HepG2 (cell line): Measurements from ENCODE around the gene LRP5. TPM values are rescaled to one million over a fixed set of nuclear protein-coding genes. Genes with fewer than 3 reads are reported as not detected.

ENCODE experiments used
- ETV6 ChIP-seq: sonication (generic); formaldehyde crosslinking; conservative IDR thresholded peaks from 2 replicates; pipeline ENCODE4 v1.4.0; 2020; ENCODE audit warnings: missing genetic modification reagents
- KIAA2018 ChIP-seq: sonication (generic); formaldehyde crosslinking; IDR thresholded peaks from 2 replicates; pipeline ENCODE4 v1.5.0; 2020; ENCODE audit warnings: mild to moderate bottlenecking, missing genetic modification reagents, borderline replicate concordance
- LCORL ChIP-seq, 2 experiments: fragments of 450-650 bp in 1 of 2; sonication (generic) in 1 of 2; formaldehyde crosslinking in 1 of 2; IDR thresholded peaks; 2 replicates each; pipeline versions ENCODE4 v1.5.0 to v1.6.1; 2017 to 2020; ENCODE audit warnings: antibody characterized with exemption in 1 of 2, missing genetic modification reagents in 1 of 2
- SUZ12 ChIP-seq: fragments of 150-350 bp; IDR thresholded peaks from 2 replicates; pipeline ENCODE4 v1.6.1; 2014; ENCODE audit warnings: low read depth, low read length
- TP53 ChIP-seq: sonication (generic); formaldehyde crosslinking; conservative IDR thresholded peaks from 2 replicates; pipeline ENCODE4 v1.4.0; 2020; ENCODE audit warnings: missing genetic modification reagents
- ZBTB7A ChIP-seq: sonication (generic); formaldehyde crosslinking; IDR thresholded peaks from 2 replicates; pipeline ENCODE4 v1.8.0; 2022; ENCODE audit warnings: mild to moderate bottlenecking, missing genetic modification reagents
- ZNF138 ChIP-seq: sonication (generic); formaldehyde crosslinking; IDR thresholded peaks from 2 replicates; pipeline ENCODE4 v1.5.0; 2020; ENCODE audit warnings: mild to moderate bottlenecking, low read depth, missing genetic modification reagents
- ZNF232 ChIP-seq: sonication (generic); formaldehyde crosslinking; IDR thresholded peaks from 2 replicates; pipeline ENCODE4 v1.4.0; 2020; ENCODE audit warnings: missing genetic modification reagents, borderline replicate concordance
- ZNF335 ChIP-seq: sonication (generic); formaldehyde crosslinking; IDR thresholded peaks from 2 replicates; pipeline ENCODE4 v1.4.0; 2020; ENCODE audit warnings: missing genetic modification reagents
- ZNF431 ChIP-seq: sonication (generic); formaldehyde crosslinking; IDR thresholded peaks from 2 replicates; pipeline ENCODE4 v1.9.0; 2022; ENCODE audit warnings: missing genetic modification reagents, low read depth, mild to moderate bottlenecking, borderline replicate concordance
- ZNF619 ChIP-seq: sonication (generic); formaldehyde crosslinking; IDR thresholded peaks from 2 replicates; pipeline ENCODE4 v1.4.0; 2020; ENCODE audit warnings: mild to moderate bottlenecking, missing genetic modification reagents
- ZNF704 ChIP-seq: sonication (generic); formaldehyde crosslinking; IDR thresholded peaks from 2 replicates; pipeline ENCODE4 v1.8.1; 2023; ENCODE audit warnings: mild to moderate bottlenecking, inconsistent platforms, moderate library complexity, missing genetic modification reagents, borderline replicate concordance
- ZNF788 ChIP-seq: sonication (generic); formaldehyde crosslinking; IDR thresholded peaks from 2 replicates; pipeline ENCODE4 v1.5.0; 2020; ENCODE audit warnings: mild to moderate bottlenecking, missing genetic modification reagents, borderline replicate concordance
- polyA plus RNA-seq, 8 experiments: library from polyadenylated mRNA; depleted of rRNA in 3 of 8; stranded (reverse) in 7 of 8; unstranded in 1 of 8; fragments of >200 nt; fragmentation: Illumina TruSeq in 4 of 8; extraction: Trizol in 4 of 8; gene quantifications; 2 replicates each; pipeline versions ENCODE4 v1.2.1 to v1.2.3, GENCODE V29; 2011 to 2016; ENCODE audit warnings: low read depth in 4 of 8, missing spikeins in 1 of 8, mixed read lengths in 1 of 8; ENCODE audit not compliant: insufficient read depth in 1 of 8
- total RNA-seq, 5 experiments: library from RNA; depleted of rRNA; stranded (reverse); fragments of >200 nt; fragmentation: Illumina TruSeq; extraction: Trizol; gene quantifications; 2 replicates each; pipeline ENCODE4 v1.2.3, GENCODE V29; 2016; ENCODE audit warnings: low read depth in 1 of 5

Gene LRP5
- total and polyA plus RNA-seq, 2 of the 13 experiments (the other 11 are each of a cell fraction or from before 2014, with no cell fraction given) = 40.4 to 64.0 TPM

GRCh38 chr11:68298659-68299516 lies 13.5 kb upstream of the LRP5 start (continued):
- 0 out of 2 replicates have a peak, but pooled peaks have one; percentile 7 for TF ChIP-seq TP53 (CRISPR knock-in tag)
- no peak for TF ChIP-seq ZNF335 (CRISPR knock-in tag)
- 0 out of 2 replicates have a peak, but pooled peaks have one; percentile 12 for TF ChIP-seq ZNF704 (CRISPR knock-in tag)
- TF ChIP-seq ZBTB7A (CRISPR knock-in tag) = peak; percentile 70
- TF ChIP-seq LCORL (IDR thresholded peaks at IDR 0.05) = no peak
- TF ChIP-seq LCORL (CRISPR knock-in tag; IDR thresholded peaks at IDR 0.05) = no peak; the same call in 1 of the 2 replicates
- peak; percentile 66; the same call in 1 of the 2 replicates for TF ChIP-seq ZNF788
- no peak for TF ChIP-seq ETV6 (CRISPR knock-in tag)
- TF ChIP-seq ZNF138 (CRISPR knock-in tag) = peak; percentile 87; the same call in 1 of the 2 replicates
- no peak for TF ChIP-seq ZNF619
- peak; percentile 47; the same call in 1 of the 2 replicates for TF ChIP-seq ZNF431 (CRISPR knock-in tag)
- peak; percentile 38; the same call in 1 of the 2 replicates for TF ChIP-seq ZNF232 (CRISPR knock-in tag)
- no peak for TF ChIP-seq KIAA2018 (CRISPR knock-in tag)
- TF ChIP-seq SUZ12 = no peak
